ENCODE data around the gene PLP2. TPM values are rescaled to one million over a fixed set of nuclear protein-coding genes. Genes with fewer than 3 reads are reported as not detected.

PLP2 gene
- total RNA-seq, 3 donors from 2014 or later (not counting 1 experiment from before 2014, with no cell fraction given), result 29.3 to 69.7 (median 34.8) TPM

DNA sequence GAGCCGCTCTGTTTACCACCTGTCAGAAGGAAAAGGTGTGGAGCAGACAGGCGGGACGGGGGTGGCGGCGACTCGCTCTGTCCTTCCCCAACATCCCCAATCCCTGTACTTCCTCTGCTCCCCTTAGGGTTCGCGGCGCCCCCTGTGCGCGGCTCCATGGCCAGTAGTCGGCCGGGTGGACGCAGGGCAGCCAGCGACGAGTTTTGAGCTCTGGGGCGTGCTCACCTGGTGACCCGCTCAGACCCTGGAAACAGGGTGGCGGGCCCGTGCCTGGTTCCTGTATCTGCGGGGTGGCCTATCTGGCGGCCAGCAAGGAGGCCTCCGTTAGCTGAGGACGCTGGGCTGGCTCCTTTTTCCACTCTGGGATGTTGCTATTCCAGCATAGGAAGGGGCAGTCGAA is 14.5 kb upstream of the PLP2 start:
- H3K27me3 Mint-ChIP-seq (ENCODE audit: low read depth in 2 of 2), result no peaks in the 10 kb centered on the region
- H3K27ac ChIP-seq (ENCODE audit: low read length), result no peak overlapping the region
- no peak overlapping the region for H3K4me3 Mint-ChIP-seq
- ATAC-seq (no peak), DNase-seq (no peak)
- H3K36me3 Mint-ChIP-seq, result no peaks in the 10 kb centered on the region
- TF ChIP-seq, protein P1, sequence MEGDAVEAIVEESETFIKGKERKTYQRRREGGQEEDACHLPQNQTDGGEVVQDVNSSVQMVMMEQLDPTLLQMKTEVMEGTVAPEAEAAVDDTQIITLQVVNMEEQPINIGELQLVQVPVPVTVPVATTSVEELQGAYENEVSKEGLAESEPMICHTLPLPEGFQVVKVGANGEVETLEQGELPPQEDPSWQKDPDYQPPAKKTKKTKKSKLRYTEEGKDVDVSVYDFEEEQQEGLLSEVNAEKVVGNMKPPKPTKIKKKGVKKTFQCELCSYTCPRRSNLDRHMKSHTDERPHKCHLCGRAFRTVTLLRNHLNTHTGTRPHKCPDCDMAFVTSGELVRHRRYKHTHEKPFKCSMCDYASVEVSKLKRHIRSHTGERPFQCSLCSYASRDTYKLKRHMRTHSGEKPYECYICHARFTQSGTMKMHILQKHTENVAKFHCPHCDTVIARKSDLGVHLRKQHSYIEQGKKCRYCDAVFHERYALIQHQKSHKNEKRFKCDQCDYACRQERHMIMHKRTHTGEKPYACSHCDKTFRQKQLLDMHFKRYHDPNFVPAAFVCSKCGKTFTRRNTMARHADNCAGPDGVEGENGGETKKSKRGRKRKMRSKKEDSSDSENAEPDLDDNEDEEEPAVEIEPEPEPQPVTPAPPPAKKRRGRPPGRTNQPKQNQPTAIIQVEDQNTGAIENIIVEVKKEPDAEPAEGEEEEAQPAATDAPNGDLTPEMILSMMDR (IDR thresholded peaks at IDR 0.05), result no peak
- no peaks in the 10 kb centered on the region for H3K9me3 ChIP-seq (ENCODE audit: control insufficient read depth, insufficient read depth, low read length)
- H3K4me3 ChIP-seq (ENCODE audit: low read length), result no peak overlapping the region
- no peaks in the 10 kb centered on the region for H3K27me3 ChIP-seq (ENCODE audit: control insufficient read depth, insufficient read depth, low read length)
- H3K36me3 ChIP-seq (ENCODE audit: control insufficient read depth, insufficient read depth, low read length), result no peaks in the 10 kb centered on the region
- 95% methylated on average over 19 of the region's 25 CpGs for WGBS (ENCODE audit: insufficient coverage)
- intact Hi-C loops (cut with micrococcal nuclease), result no loop called here
- H3K4me1 Mint-ChIP-seq, result peaks cover 15 to 22% of the 10 kb centered on the region in 2 donors
- H3K4me1 ChIP-seq (ENCODE audit: control insufficient read depth, insufficient read depth, low read length), result peaks cover 15% of the 10 kb centered on the region
- peak overlapping the region in 1 of 2 donors; percentile 96 for H3K27ac Mint-ChIP-seq
- no peaks in the 10 kb centered on the region for H3K9me3 Mint-ChIP-seq

DNA sequence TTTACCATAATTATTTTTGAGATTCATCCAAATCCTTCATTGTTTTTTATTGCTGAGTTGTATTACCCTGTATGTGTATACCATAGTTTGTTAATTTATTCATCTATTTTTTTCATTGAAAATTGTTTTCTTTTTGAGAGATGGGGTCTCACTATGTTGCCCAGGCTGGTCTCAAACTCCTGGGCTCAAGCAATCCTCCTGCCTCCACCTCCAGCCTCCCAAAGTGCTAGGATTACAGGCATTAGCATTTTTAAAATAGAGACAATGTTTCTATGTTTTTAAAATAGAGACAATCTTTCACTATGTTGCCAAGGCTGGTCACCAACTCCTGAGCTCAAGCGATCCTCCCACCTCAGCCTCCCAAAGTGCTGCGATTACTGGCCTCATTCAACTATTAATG is 10.8 kb upstream of the PLP2 start:
- Histone ChIP-seq H3K36me3 (ENCODE audit: control insufficient read depth, insufficient read depth, low read length) (no peaks in the 10 kb centered on the region), H3K4me3 (ENCODE audit: low read length) (no peak overlapping the region), H3K27me3 (ENCODE audit: control insufficient read depth, insufficient read depth, low read length) (no peaks in the 10 kb centered on the region), H3K4me1 (ENCODE audit: control insufficient read depth, insufficient read depth, low read length) (peaks cover 23% of the 10 kb centered on the region), H3K27ac (ENCODE audit: low read length) (no peak overlapping the region), H3K9me3 (ENCODE audit: control insufficient read depth, insufficient read depth, low read length) (no peaks in the 10 kb centered on the region)
- no peaks in the 10 kb centered on the region for H3K36me3 Mint-ChIP-seq
- peaks cover 14 to 29% of the 10 kb centered on the region in 2 donors for H3K4me1 Mint-ChIP-seq
- ATAC-seq (no peak), DNase-seq (no peak)
- H3K9me3 Mint-ChIP-seq, result no peaks in the 10 kb centered on the region
- intact Hi-C loops (cut with micrococcal nuclease), result no loop called here
- no CpG with 5 or more reads among the region's 2 CpGs for WGBS (ENCODE audit: insufficient coverage)
- no peaks in the 10 kb centered on the region for H3K27me3 Mint-ChIP-seq (ENCODE audit: low read depth in 2 of 2)
- TF ChIP-seq, protein P1 (IDR thresholded peaks at IDR 0.05), result no peak
- H3K4me3 Mint-ChIP-seq, result no peak overlapping the region
- H3K27ac Mint-ChIP-seq, result no peak overlapping the region

DNA sequence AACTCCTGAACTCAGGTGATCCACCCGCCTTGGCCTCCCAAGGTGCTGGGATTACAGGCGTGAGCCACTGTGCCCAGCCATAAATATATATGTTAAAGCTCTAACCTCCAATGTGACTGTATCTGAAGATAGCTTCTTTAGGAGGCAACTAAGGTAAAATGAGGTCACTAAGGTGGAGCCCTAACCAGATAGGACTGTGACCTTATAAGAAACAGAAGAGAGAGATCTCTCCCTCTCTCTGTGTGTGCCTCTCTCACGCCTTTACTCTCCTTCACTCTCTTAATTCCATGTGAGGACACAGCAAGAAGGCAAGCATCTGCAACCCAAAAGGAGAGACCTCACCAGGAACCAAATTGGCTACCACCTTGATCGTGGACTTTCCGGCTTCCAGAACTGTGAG is 10.1 kb upstream of the PLP2 start:
- Histone ChIP-seq H3K27me3 (ENCODE audit: control insufficient read depth, insufficient read depth, low read length) (no peaks in the 10 kb centered on the region), H3K27ac (ENCODE audit: low read length) (no peak overlapping the region), H3K4me1 (ENCODE audit: control insufficient read depth, insufficient read depth, low read length) (peaks cover 26% of the 10 kb centered on the region), H3K36me3 (ENCODE audit: control insufficient read depth, insufficient read depth, low read length) (no peaks in the 10 kb centered on the region), H3K4me3 (ENCODE audit: low read length) (no peak overlapping the region), H3K9me3 (ENCODE audit: control insufficient read depth, insufficient read depth, low read length) (no peaks in the 10 kb centered on the region)
- ATAC-seq (no peak), DNase-seq (no peak)
- TF ChIP-seq, protein P1 (IDR thresholded peaks at IDR 0.05), result no peak
- WGBS (ENCODE audit: insufficient coverage), result 100% methylated on average over 1 of the region's 5 CpGs
- Mint-ChIP-seq H3K36me3 (no peaks in the 10 kb centered on the region), H3K27ac (no peak overlapping the region), H3K27me3 (ENCODE audit: low read depth in 2 of 2) (no peaks in the 10 kb centered on the region), H3K4me3 (no peak overlapping the region), H3K4me1 (peaks cover 9 to 27% of the 10 kb centered on the region in 2 donors), H3K9me3 (no peaks in the 10 kb centered on the region)
- intact Hi-C loops (cut with micrococcal nuclease), result no loop called here

DNA sequence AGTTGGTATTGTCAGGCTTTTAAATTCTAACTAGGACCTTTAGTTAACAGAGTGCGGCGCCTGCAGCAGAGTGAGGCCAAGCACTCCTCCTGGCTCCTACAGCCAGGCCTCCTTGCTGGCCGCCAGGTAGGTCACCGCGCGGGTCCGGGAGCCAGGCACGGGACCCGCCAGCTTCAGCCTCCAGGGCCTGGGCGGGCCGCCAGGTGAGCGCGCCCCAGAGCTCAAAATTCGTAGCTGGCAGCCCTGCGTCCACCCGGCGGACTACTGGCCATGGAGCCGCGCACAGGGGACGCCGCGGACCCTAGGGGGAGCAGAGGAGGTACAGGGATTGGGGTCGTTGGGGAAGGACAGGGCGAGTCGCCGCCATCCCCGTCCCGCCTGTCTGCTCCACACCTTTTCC is 9.1 kb upstream of the PLP2 start, which contains the start of gene MAGIX:
TSS of gene MAGIX (plus strand) at position 139 of the 400 bp plus-strand sequence. CDS start at position 271, 132 bp downstream.
- Mint-ChIP-seq H3K36me3 (no peaks in the 10 kb centered on the region), H3K9me3 (no peaks in the 10 kb centered on the region), H3K27me3 (ENCODE audit: low read depth in 2 of 2) (no peaks in the 10 kb centered on the region), H3K27ac (peak within 1 kb of the TSS; percentile 84 to 93), H3K4me1 (peaks cover 18 to 36% of the 10 kb centered on the region in 2 donors), H3K4me3 (peak within 1 kb of the TSS; percentile 77)
- peak within 1 kb of the TSS; percentile 40 for H3K4me3 ChIP-seq (ENCODE audit: low read length)
- no peaks in the 10 kb centered on the region for H3K9me3 ChIP-seq (ENCODE audit: control insufficient read depth, insufficient read depth, low read length)
- 94% methylated on average over 21 of the region's 28 CpGs for WGBS (ENCODE audit: insufficient coverage)
- H3K36me3 ChIP-seq (ENCODE audit: control insufficient read depth, insufficient read depth, low read length), result no peaks in the 10 kb centered on the region
- DNase-seq (no peak), ATAC-seq (no peak)
- H3K27ac ChIP-seq (ENCODE audit: low read length), result peak within 1 kb of the TSS; percentile 93
- H3K27me3 ChIP-seq (ENCODE audit: control insufficient read depth, insufficient read depth, low read length), result no peaks in the 10 kb centered on the region
- peaks cover 36% of the 10 kb centered on the region for H3K4me1 ChIP-seq (ENCODE audit: control insufficient read depth, insufficient read depth, low read length)
- intact Hi-C loops (cut with micrococcal nuclease), result no loop called here
- TF ChIP-seq, protein P1 (IDR thresholded peaks at IDR 0.05), result no peak

All from natural killer cell (primary cell).